Measurements from ENCODE around the gene DNAJC28.
"Not testable (repeated sequence)": the region's sequence is repeated elsewhere in the genome, so short reads cannot be mapped to it uniquely, and the experiment has no call there.

The DNAJC28 gene

DNA sequence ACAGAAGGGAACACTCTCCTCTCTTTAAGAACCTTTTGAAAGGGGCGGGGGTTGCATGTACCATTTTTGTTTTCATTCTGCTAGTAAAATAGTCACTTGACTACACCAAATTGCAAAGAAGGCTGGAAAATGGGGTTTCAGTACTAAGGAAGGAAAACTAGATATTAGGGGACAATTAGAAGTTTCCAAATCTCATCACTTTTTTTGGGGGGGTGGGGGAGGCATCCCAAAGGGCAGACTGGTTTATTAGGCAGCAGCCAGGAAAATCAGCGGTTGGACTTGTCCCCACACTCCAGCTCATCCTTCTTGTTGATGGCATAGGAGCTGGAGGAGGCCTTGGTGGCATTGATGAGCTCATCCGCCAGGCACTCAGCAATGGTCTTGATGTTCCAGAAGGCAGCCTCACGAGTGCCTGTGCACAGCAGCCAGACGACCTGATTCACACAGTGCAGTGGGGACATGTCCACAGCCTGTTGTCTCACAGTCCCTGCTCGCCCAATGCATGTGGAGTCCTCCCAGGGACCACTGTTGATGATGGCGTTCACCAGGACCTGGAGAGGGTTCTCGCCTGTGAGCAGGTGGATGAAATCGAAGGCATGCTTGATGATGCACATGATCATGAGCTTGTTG is 10.1 kb downstream of the DNAJC28 start:
- DNase-seq (ENCODE audit: low read depth, low spot score) = no peak

DNA sequence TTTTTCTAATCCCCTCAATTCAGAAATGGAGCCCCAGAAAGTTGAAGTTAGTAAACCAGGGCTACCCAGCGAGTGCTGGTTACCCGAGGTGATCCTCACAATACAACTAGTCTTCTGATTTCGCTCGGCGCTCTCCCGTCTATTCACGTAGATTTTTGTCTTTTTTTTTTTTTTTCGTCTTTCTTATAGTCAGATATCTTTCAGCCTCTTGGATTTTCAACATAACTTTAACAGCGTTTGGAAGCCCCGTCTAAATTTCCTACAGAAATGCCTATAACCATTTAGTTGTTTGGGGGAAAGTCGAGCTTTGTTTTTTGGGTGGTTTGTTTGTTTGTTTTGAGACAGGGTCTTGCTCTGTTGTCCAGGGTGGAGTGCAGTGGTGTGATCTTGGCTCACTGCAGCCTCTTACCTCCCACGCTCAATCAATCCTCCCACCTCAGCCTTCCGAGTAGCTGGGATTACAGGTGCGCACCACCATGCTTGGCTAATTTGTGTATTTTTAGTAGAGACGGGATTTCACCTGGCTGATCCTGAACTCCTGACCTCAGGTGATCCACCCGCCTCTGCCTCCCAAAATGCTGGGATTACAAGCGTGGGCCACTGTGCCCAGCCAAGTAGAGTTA is 10.9 kb downstream of the DNAJC28 start:
- DNase-seq (ENCODE audit: low read depth, low spot score) = no peak

DNA sequence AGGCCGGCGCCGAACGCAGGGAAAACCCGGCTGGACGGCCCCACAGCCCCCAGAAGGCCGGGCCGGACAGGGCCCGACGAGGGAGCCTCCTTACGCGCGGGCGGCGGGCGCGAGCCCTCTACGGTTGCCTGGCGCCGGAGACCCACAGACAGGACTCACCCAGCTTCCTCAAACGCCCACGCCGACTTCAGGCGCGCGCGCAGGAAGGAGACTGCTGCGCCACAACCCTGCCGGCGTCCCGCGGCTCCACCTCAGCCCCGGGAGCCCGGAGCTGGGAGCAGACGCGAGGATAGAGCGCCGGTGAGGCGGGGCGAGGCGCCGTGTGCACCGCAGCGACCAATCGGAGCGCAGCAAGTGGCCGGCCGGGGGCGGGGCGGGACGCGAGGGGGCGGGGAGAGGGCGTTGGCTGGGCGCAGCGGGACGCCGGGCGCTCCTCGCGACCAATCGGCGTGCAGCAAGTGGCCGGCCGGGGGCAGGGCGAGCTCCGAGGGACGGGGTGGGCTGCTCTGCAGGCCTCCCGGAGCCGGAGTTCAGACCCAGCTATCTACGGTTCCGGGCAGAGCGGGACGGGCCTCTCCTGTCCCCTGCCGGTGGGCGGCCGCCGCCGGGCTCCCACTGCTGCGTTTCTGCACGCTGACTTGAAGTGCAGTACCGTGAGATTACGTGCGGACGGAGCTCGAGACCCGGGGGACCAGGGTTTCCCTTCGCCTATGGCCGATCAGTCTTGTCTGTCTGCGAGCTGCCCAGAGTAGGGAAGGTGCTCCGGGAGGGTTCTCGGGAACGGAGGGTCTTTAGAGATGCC is 11.6 kb downstream of the DNAJC28 start, which contains the start of gene TMEM50B:
Gene TMEM50B, minus strand, starts transcription at position 296 of the 802 bp plus-strand sequence. CDS start 11,089 bp downstream, outside the sequence.
- DNase-seq (ENCODE audit: low read depth, low spot score) = peak; percentile 72

DNA sequence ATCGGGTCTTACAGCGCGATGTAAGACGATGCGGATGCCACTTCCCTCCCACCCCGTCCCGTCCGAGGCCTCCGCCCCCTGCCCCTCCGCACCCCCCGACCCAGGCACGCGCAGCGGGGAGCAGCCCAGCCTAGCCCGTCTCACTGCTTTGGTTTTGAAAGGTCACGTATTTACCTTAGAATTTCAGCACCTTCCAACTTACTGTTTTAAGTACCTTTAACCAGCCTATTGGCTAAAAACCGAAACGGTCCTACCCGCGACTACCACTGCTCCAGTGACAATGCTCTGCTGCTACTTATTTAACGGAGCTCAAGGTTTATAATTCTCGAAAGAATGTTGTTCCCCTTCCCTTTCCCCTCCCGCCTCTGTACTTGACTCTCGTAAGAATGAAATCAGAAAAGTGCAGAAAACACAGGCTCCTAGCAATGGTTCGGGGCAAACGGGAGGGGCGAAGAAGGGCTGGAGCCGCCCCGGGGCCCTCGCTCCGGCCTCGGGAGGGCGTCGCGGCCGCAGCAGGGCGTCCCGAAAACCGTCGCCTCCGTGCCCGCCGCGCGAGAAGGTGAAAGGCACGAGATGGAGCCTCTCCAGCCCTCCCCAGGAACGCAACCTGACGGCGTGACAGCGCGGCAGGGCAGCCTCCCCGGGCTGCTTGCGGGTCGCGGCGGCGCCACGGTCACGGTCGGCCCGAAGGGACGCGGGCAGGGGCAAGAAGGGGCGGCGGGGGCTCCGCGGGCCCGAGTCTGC is 12.4 kb downstream of the DNAJC28 start:
- no peak for DNase-seq (ENCODE audit: low read depth, low spot score)

DNA sequence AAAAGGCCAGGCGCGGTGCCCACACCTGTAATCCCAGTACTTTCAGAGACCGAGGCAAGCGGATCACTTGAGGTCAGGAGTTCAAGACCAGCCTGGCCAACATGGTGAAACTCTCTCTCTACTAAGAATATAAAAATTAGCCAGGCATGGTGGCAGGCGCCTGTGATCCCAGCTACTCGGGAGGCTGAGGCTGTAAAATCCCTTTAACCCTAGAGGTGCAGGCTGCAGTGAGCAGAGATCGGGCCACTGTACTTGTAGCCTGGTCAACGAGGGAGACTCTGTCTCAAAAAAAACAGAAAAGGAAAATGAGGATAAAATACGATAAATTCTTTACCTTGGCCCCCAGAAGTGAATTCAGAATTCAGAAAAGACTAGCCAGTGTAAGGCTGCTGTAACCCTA is 13.3 kb downstream of the DNAJC28 start:
- no peak for DNase-seq (ENCODE audit: low read depth, low spot score)

DNA sequence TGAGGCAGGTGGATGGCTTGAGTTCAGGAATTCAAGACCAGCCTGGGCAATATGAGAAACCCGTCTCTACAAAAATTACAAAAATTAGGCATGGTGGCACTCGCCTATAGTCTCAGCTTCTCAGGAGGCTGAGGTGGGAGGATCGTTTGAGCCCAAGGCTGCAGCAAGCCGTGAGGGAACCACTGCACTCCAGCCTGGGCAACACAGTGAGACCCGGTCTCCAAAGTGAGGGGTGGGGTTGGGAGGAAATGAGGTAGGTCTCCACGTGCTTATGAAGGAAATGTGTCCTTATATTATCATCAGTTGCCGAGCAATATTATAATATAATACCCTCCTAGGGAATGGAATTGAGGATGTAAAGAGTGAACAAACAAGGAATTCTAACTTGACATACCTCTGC is 14.4 kb downstream of the DNAJC28 start:
- no peak for DNase-seq (ENCODE audit: low read depth, low spot score)

DNA sequence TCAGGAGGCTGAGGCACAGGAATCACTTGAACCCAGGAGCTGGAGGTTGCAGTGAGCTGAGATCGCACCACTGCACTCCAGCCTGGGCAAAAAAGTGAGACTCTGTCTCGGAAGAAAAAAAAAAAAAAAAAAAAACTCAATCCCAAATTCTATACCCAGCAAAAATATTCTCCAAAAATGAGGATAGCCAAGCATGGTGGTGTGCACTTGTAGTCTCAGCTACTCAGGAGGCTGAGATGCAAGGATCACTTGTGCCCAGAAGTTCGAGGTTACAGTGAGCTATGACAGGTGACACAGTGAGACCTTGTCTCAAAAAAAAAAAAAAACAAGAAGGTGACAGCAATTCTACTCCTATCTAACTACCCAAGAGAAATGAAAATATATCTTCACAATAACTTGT is 18.2 kb downstream of the DNAJC28 start:
- no peak for DNase-seq (ENCODE audit: low read depth, low spot score)

DNA sequence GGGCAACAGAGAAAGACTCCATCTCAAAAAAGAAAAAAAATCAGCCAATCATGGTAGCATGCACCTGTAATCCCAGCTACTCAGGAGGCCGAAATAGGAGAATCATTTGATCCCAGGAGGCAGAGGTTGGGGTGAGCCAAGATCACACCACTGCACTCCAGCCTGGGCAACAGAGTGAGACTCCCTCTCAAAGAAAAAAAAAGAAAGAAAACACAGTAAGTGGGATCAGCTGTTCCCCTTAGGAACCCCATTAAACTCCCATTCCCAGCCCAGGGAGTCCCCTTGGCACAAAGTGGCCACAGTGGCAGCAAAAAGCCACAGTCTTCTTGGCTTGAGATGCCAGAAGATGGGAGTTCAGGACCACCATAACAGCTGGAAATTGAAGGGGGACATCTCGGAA is 20.8 kb downstream of the DNAJC28 start:
- no peak for DNase-seq (ENCODE audit: low read depth, low spot score)

DNA sequence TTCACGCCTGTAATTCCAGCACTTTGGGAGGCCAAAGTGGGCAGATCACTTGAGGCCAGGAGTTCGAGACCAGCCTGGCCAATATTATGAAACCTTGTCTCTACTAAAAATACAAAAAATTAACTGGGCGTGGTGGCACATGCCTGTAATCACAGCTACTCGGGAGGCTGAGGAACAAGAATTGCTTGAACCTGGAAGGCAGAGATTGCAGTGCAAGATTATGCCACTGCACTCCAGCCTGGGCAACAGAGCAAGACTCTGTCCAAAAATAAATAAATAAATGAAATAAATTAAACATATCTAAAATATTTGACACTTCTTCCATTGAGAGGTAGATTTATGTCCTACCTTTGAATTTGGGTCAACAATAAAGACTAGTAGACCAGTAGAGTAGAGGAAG is 22.3 kb downstream of the DNAJC28 start:
- DNase-seq (ENCODE audit: low read depth, low spot score) = not testable (repeated sequence)

DNA sequence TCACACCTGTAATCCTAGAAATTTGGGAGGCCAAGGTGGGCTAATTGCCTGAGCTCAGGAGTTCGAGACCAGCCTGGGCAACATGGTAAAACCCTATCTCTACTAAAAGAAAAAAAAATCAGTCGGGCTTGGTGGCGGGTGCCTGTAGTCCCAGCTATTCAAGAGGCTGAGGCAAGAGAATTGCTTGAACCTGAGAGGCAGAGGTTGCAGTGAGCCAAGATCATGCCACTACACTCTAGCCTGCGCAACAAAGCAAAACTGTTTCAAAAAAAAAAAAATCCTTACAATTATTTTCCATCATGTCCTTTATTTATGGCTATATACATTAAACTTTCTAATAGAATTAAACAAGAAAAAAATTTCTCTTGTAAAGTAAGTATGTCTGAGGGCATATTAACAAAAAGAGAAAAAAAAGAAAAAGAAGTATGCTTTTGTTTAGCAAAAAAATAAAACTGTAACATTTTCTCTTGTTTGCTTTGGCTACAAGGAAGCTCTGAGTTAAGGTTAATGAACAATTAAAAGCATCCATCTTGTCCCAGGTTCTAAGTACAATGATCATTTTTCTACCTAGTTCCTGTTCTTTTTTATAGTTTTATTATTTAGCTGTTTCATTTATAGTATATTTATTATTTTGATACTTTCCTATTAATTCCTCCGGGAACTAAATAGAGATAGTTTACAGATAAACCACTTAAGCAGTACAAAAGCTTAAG is 29.8 kb downstream of the DNAJC28 start:
- DNase-seq (ENCODE audit: low read depth, low spot score) = no peak

DNA sequence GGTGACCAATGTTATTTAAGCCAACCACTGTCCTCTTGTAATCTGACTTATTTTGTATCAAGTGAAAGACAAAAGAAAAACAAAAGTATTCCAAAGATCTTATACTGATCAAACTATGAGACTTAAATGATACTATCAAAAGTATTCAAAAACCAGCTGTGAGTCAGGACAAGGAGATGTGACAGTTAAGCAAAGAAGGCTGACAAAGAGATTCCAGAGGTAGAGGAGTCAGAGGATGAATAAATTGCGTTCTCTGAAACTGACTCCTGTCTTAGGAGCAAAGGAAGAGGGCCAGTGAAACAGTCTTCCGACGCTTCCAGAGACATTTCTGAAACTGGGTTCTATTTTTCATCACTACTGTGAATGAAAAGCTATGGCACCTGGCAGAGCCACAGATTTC is 32.7 kb downstream of the DNAJC28 start:
- no peak for DNase-seq (ENCODE audit: low read depth, low spot score)

DNA sequence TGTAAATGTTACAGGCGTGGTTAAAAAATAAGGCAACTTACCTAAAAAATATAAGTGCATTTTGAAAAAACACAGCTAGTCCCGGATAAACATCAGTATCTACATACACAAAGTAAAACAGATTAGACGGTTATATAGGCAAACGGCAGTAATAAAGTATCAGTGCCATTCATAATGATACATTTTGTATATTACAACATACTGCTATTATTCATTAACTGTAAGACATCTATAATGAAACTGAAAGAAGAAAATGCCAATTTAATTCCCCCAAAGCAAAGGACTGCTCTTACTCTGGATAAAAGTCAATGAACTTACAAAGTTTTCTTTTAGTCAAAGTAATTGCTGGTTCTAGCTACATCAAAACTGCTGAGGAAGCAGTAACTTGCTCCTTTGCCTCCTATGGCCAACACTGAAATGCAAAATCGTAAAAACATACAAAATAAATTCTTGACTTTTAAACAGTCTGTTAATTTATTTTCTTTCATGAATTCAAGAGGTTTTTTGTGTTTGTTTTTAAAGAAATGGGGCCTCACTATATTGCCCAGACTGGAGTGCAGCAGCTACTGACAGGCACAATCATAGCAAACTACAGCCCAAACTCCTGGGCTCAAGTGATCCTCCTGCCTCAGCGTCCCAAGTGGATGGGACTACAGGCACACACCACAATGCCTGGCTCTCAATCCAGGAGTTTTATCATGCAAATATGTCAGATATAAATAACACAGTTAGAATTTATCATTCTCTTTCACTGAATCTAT is 35.6 kb downstream of the DNAJC28 start:
- no peak for DNase-seq (ENCODE audit: low read depth, low spot score)

DNA sequence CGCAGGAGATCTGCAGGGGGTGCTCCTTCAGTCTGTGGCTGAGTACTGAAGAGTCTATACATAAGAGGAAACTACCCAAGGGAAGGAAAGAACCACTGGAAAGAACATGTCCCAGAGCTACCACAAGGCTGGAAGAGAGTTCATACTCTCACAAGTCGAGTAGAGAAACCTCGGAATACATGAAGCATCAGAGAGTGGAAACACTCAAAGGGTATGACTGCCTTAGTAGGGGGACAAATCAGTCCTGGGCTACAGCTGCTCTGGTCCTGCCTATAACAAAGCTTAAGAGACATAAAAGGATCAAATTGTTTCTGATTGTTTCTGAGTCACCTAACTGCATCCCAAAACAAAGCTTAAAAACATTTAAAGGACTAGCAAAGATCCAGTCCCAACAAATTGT is 39.2 kb downstream of the DNAJC28 start:
- DNase-seq (ENCODE audit: low read depth, low spot score) = no peak

DNA sequence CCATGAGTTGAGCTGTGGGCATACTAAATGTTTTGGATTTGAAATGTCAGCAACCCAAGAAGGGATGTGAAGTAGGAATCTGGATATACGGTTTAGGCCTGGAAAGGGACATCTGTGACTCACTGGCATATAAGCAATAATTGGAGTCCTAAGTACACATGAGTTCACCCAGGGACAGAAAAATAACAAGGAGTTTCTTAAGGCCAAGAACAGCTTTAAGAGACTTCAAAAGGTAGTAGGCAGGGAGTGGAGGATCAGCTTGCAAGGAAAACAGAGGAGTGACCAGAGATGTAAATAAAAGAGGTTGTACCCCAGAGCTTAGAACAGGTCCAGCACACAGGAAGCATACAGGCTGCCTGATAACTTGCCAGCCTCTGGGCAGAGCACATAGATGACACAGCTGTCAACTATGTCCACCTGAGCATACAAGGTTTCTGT is 39.9 kb downstream of the DNAJC28 start:
- DNase-seq (ENCODE audit: low read depth, low spot score) = no peak

DNA sequence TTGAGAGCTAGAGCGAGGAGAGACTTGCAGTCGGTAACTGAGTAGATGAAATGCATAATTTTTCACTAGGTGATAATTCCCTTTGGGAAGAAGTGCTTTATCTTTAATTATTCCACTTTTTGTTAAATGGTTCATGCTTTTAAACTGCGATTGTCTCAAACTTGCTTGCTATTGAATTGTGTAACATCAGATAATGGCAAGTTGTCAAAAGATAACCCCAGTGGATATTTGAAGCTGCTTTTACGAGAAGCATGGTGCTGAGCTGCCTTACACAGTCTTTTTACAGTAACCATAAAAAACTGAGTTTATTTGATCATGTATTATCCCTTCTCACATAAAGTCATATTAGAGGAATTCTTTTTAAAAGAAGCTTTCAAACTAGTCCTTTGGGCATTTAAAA is 41.9 kb downstream of the DNAJC28 start:
- DNase-seq (ENCODE audit: low read depth, low spot score) = no peak

DNA sequence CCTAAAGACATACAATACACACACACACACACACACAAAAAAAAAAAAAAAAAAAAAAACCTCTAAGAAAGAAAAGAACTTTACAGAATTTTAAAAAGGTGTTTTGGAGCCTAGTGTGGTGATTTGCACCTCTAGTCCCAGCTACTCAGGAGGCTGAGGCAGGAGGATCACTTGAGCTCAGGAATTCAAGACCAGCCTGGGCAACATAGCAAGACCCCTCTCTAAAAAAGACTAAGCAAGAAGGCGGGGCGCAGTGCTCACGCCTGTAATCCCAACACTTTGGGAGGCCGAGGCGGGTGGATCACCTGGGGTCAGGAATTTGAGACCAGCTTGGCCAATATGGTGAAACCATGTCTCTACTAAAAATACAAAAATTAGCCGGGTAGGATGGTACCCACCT is 44.9 kb downstream of the DNAJC28 start:
- DNase-seq (ENCODE audit: low read depth, low spot score) = not testable (repeated sequence)

DNA sequence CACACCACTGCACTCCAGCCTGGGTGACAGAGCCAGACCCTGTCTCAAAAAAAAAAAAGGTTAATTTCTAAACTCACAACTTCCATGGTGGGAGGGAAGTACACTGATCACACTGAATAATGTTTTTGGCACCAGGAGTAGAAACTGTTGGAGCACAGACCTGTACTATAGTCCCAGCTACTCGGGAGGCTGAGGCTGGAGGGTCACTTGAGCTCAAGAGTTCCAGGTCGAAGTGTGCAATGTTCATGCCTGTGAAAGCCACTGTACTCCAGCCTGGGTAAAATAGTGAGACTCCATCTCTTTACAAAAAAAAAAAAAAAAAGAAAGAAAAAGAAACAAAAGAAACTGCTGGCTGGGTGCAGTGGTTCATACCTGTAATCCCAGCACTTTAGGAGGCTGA is 47.0 kb downstream of the DNAJC28 start:
- no peak for DNase-seq (ENCODE audit: low read depth, low spot score)

DNA sequence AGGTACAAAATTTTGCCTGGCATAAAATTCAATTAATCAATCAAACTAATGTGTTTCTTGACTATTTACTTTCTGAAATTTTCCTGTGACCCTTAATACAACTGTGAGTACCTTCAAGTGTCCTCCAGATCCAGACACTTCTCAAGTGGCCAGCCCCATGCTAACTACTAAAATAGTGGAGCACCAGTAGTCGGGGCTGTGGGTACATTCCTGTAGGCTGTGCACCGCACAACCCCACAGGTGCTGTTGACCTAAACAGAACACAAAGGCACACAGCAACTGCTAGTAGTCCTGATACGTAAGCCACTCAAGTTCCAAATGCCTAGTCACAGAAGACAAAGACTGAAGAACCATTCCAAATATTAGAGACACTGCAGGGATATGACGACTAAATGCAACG is 48.3 kb downstream of the DNAJC28 start:
- no peak for DNase-seq (ENCODE audit: low read depth, low spot score)

DNA sequence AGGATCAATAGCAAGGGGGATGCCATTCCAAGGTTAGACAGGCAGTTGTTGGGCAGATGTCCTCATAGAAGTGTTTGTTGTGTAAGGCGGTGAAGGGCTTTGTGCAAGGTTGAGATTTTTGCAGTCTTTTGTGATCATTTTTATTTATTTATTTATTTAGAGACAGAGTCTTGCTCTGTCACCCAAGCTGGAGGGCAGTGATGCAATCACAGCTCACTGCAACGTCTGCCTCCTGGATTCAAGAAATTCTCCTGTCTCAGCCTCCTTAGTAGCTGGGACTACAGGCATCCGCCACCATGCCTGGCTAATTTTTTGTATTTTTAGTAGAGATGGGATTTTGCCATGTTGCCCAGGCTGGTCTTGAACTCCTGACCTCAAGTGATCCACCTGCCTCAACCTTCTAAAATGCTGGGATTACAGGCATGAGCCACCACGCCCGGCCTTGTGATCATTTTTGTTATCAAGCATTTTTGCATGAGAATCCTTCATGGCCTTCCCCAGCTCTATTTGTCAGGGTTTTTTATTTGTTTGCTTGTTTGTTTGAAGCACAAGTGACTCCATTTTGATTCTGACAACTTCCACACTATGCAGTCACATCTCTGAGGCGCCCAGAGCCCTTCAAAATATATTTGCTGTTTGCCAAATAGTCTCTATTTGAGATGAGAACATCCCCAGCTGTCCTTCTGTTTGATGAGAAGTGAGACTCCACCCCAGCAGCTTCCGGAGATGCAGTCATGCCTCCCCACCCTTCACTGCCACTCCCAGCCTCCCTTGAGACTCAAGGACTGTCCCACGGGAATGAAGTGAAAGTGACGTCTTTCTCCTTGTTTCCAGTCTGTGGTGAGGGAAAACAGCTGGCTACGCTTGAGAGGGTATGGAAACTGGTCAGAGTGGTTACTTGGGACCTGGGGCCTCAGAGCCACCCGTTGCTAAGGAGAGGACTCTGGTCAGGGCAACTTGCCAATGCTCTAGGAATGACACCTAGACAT is 49.7 kb downstream of the DNAJC28 start:
- no peak for DNase-seq (ENCODE audit: low read depth, low spot score)

All from iPS DF 19.7 (cell line).